PC-3 (cell line): ENCODE data around the gene COG5. TPM values are rescaled to one million over a fixed set of nuclear protein-coding genes. Genes with fewer than 3 reads are reported as not detected.

Source experiments
- ATAC-seq: fragments of 200-7000 bp; cut with Tn5 transposase; 2 replicates; pipeline ENCODE4 v1.9.1; 2020; ENCODE audit warnings: mild to moderate bottlenecking, moderate library complexity
- BruUV-seq: library from RNA; stranded (reverse); fragments of 400-500 nt; replicated peaks from 2 replicates; lab custom pipeline; 2021; lab: Mats Ljungman, UMichigan
- CTCF ChIA-PET: fragments of 300-600 bp; sonication (Branson Sonifier 250); formaldehyde crosslinking; loops from one replicate; lab custom pipeline; 2022; ENCODE audit warnings: antibody characterized with exemption; lab: Charles Lee
- POLR2A ChIA-PET: fragments of 300-600 bp; sonication (Branson Sonifier 250); formaldehyde crosslinking; loops from one replicate; lab custom pipeline; 2022; ENCODE audit warnings: antibody characterized with exemption; ENCODE audit not compliant: unreplicated experiment; lab: Charles Lee
- DNase-seq: peaks from one replicate; pipeline ENCODE4 v3.0.0-alpha.2; 2015
- H2AFZ ChIP-seq: fragments of 300-600 bp; sonication (generic); 2 replicates; pipeline ENCODE4 v1.6.0; 2016; ENCODE audit warnings: antibody characterized with exemption, low read length
- H3F3A ChIP-seq: fragments of 300-600 bp; sonication (generic); one replicate; pipeline ENCODE4 v1.6.0; 2017; ENCODE audit warnings: antibody characterized with exemption, low read length, control low read depth, mild to moderate bottlenecking; ENCODE audit not compliant: unreplicated experiment
- H3K27ac ChIP-seq: fragments of 300-600 bp; sonication (generic); 2 replicates; pipeline ENCODE4 v1.5.1; 2016; ENCODE audit warnings: mild to moderate bottlenecking, low read length
- H3K27me3 ChIP-seq: fragments of 300-600 bp; sonication (generic); 2 replicates; pipeline ENCODE4 v1.6.1; 2016; ENCODE audit warnings: low read length, mixed read lengths
- H3K36me3 ChIP-seq: fragments of 300-600 bp; sonication (generic); 2 replicates; pipeline ENCODE4 v1.6.1; 2016; ENCODE audit warnings: low read depth, mixed run types, low read length, mixed read lengths
- H3K4me1 ChIP-seq: fragments of 300-600 bp; sonication (generic); 2 replicates; pipeline ENCODE4 v1.5.1; 2016; ENCODE audit warnings: low read length; ENCODE audit not compliant: insufficient read depth
- H3K4me2 ChIP-seq: fragments of 300-600 bp; sonication (generic); 2 replicates; pipeline ENCODE4 v1.6.0; 2016; ENCODE audit warnings: low read length
- H3K4me3 ChIP-seq: fragments of 300-600 bp; sonication (generic); 2 replicates; pipeline ENCODE4 v1.5.1; 2016; ENCODE audit warnings: mild to moderate bottlenecking, low read length, mixed read lengths
- H3K79me2 ChIP-seq: fragments of 300-600 bp; sonication (generic); 2 replicates; pipeline ENCODE4 v1.6.1; 2017; ENCODE audit warnings: low read length, mixed read lengths
- H3K9ac ChIP-seq: fragments of 300-600 bp; sonication (generic); 2 replicates; pipeline ENCODE4 v1.6.0; 2016; ENCODE audit warnings: mild to moderate bottlenecking, low read length
- H3K9me2 ChIP-seq: fragments of 300-600 bp; sonication (generic); replicated peaks from 2 replicates; pipeline ENCODE4 v1.6.1; 2016; ENCODE audit warnings: mixed run types, low read length, mixed read lengths
- H3K9me3 ChIP-seq: fragments of 300-600 bp; sonication (generic); 2 replicates; pipeline ENCODE4 v1.6.1; 2016; ENCODE audit warnings: low read length, mixed read lengths
- H4K20me1 ChIP-seq: fragments of 300-600 bp; sonication (generic); 2 replicates; pipeline ENCODE4 v1.6.1; 2016; ENCODE audit warnings: low read length, mixed read lengths
- EZH2 ChIP-seq: fragments of 300-600 bp; sonication (generic); IDR thresholded peaks from one replicate; pipeline ENCODE4 v1.6.1; 2017; ENCODE audit warnings: antibody characterized with exemption, mild to moderate bottlenecking, low read length; ENCODE audit not compliant: unreplicated experiment
- EZH2phosphoT487 ChIP-seq: fragments of 300-600 bp; sonication (generic); IDR thresholded peaks from 2 replicates; pipeline ENCODE4 v1.6.1; 2018; ENCODE audit warnings: mild to moderate bottlenecking, antibody characterized with exemption, low read length, borderline replicate concordance
- intact Hi-C: fragments of 100-400 bp; cut with micrococcal nuclease; formaldehyde crosslinking; loops from 2 replicates; pipeline ENCODE4 v1.9.0; 2023
- total RNA-seq: library from RNA; depleted of rRNA; stranded (reverse); fragments of >200 nt; gene quantifications from 2 replicates; pipeline ENCODE4 v1.2.3, GENCODE V29; 2014
- TF ChIP-seq, protein P1 (sequence below): fragments of 300-600 bp; sonication (generic); conservative IDR thresholded peaks from 2 replicates; pipeline ENCODE4 v1.5.1; 2017; ENCODE audit warnings: antibody characterized with exemption, low read depth, mild to moderate bottlenecking, low read length

Gene COG5
- total RNA-seq, 1 experiment from 2014 or later: 51.7 TPM

DNA sequence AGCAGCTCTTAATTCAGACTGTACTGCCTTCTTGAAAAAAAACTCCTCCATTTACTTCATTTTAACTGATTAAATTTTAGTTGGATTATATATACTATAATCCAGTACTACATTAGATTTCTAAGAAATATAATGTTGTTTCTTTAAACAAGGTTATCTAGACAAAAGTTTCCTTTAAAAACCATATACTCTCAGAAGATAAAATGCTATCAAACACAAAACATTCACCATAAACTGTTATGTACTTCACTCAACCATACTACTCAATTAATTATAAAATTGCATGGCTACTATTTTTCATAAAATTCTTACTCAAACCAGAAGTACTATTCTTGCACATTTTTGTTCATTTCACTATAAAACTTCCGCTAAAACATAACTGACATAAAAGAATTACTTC is 81.1 kb downstream of the COG5 start:
- Histone ChIP-seq H3K4me2 (no peak overlapping the region), H3K9me2 (no peaks in the 10 kb centered on the region), H2AFZ (no peak overlapping the region), H3K27me3 (no peaks in the 10 kb centered on the region), H3K9me3 (no peaks in the 10 kb centered on the region), H3K27ac (no peak overlapping the region), H3K4me3 (no peak overlapping the region), H3K36me3 (no peaks in the 10 kb centered on the region), H3K4me1 (no peaks in the 10 kb centered on the region), H3K79me2 (no peaks in the 10 kb centered on the region), H4K20me1 (no peaks in the 10 kb centered on the region), H3F3A (no peaks in the 10 kb centered on the region), H3K9ac (no peak overlapping the region)
- TF ChIP-seq EZH2: no peak
- TF ChIP-seq EZH2phosphoT487: no peak
- TF ChIP-seq, protein P1, sequence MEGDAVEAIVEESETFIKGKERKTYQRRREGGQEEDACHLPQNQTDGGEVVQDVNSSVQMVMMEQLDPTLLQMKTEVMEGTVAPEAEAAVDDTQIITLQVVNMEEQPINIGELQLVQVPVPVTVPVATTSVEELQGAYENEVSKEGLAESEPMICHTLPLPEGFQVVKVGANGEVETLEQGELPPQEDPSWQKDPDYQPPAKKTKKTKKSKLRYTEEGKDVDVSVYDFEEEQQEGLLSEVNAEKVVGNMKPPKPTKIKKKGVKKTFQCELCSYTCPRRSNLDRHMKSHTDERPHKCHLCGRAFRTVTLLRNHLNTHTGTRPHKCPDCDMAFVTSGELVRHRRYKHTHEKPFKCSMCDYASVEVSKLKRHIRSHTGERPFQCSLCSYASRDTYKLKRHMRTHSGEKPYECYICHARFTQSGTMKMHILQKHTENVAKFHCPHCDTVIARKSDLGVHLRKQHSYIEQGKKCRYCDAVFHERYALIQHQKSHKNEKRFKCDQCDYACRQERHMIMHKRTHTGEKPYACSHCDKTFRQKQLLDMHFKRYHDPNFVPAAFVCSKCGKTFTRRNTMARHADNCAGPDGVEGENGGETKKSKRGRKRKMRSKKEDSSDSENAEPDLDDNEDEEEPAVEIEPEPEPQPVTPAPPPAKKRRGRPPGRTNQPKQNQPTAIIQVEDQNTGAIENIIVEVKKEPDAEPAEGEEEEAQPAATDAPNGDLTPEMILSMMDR: no peak
- CTCF ChIA-PET: no interaction called here
- POLR2A ChIA-PET: no interaction called here
- BruUV-seq: no TSS peak
- no peak for ATAC-seq
- intact Hi-C loops: no loop called here
- no peak for DNase-seq

DNA sequence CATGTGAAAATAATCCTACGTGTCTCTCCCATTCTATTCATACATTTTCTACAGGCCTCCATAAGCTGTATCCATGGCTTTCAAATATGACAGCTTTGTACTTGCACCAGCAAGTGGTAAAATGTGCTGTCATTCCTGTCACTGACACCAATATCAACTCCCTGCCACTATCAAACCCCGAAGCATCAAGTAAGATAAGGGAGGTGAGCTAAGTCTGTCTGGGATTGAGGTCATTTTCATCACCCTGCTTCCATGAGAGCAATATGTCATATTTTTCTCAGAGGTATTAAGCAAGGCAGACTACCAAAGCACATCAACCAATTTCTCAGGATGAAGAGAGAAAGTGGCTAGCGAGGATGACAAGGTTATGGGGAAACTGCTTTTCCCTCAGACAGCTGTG is 82.8 kb downstream of the COG5 start:
- Histone ChIP-seq H3K4me1 (no peaks in the 10 kb centered on the region), H3F3A (no peaks in the 10 kb centered on the region), H3K9me2 (no peaks in the 10 kb centered on the region), H2AFZ (no peak overlapping the region), H4K20me1 (no peaks in the 10 kb centered on the region), H3K4me3 (no peak overlapping the region), H3K9me3 (no peaks in the 10 kb centered on the region), H3K9ac (no peak overlapping the region), H3K79me2 (no peaks in the 10 kb centered on the region), H3K4me2 (no peak overlapping the region), H3K36me3 (no peaks in the 10 kb centered on the region), H3K27me3 (no peaks in the 10 kb centered on the region), H3K27ac (no peak overlapping the region)
- DNase-seq: no peak
- no TSS peak for BruUV-seq
- ChIA-PET POLR2A (no interaction called here), CTCF (no interaction called here)
- no peak for ATAC-seq
- intact Hi-C loops: no loop called here
- TF ChIP-seq, protein P1: no peak
- TF ChIP-seq EZH2 (no peak), EZH2phosphoT487 (no peak)

DNA sequence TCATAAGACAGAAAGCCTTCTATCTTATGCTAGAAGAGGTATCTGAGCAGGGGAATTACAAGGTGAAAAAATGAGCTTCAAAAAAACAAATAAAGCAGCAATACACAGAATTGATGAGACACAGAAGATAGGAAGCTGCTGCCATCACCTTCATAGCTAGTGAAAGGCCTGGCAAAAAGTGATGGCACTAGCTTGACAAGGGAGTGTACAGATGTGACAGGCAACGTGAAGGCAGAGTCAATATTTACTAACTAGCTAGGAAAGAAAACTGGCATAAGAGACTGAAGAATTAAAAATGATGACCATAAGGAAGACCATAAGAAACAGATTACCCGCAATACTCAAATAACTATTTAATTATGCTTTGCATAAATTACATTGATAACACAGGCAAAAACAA is 84.4 kb downstream of the COG5 start:
- no peaks in the 10 kb centered on the region for H3K4me1 ChIP-seq
- H3K9me2 ChIP-seq: no peaks in the 10 kb centered on the region
- H4K20me1 ChIP-seq: no peaks in the 10 kb centered on the region
- H3K27me3 ChIP-seq: no peaks in the 10 kb centered on the region
- H3K36me3 ChIP-seq: no peaks in the 10 kb centered on the region
- ATAC-seq (no peak), DNase-seq (no peak)
- intact Hi-C loops: no loop called here
- no TSS peak for BruUV-seq
- ChIA-PET POLR2A (no interaction called here), CTCF (no interaction called here)
- H3K4me2 ChIP-seq: no peak overlapping the region
- H3K4me3 ChIP-seq: no peak overlapping the region
- no peaks in the 10 kb centered on the region for H3K79me2 ChIP-seq
- H3K27ac ChIP-seq: no peak overlapping the region
- no peak overlapping the region for H2AFZ ChIP-seq
- H3K9ac ChIP-seq: no peak overlapping the region
- no peaks in the 10 kb centered on the region for H3K9me3 ChIP-seq
- TF ChIP-seq EZH2phosphoT487: no peak
- TF ChIP-seq, protein P1: no peak
- no peak for TF ChIP-seq EZH2
- no peaks in the 10 kb centered on the region for H3F3A ChIP-seq
